Measurements from ENCODE around the gene FNDC11. TPM values are rescaled to one million over a fixed set of nuclear protein-coding genes. Genes with fewer than 3 reads are reported as not detected.

Gene FNDC11, protein sequence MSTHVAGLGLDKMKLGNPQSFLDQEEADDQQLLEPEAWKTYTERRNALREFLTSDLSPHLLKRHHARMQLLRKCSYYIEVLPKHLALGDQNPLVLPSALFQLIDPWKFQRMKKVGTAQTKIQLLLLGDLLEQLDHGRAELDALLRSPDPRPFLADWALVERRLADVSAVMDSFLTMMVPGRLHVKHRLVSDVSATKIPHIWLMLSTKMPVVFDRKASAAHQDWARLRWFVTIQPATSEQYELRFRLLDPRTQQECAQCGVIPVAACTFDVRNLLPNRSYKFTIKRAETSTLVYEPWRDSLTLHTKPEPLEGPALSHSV
- total RNA-seq: 0.63 and 0.94 TPM in 2 replicates

DNA sequence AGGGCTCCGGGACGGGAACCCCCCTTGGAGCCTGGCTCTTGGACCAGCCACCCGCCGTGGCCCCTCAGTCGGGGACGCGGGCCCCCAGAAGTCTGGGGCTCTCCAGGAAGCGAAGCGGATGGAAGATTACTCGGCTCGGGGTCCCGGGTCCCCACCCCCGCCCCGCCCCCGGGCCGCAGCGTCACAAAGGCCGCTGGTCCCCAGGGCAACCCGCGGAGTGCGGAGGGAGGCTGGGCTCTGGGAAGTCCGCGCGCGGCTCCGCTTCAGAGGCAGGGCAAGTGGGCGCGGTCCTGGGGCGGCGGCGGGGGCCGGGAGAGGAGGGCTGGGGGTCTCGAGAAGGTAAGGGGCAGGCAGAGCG lies at the start of gene FNDC11:
TSS of gene FNDC11 (plus strand) at position 227 of the 358 bp plus-strand sequence. CDS start 1,505 bp downstream, outside the sequence.

GRCh38 chr20:63520504-63520933 lies 33.4 kb upstream of the FNDC11 start, which contains the start of gene PPDPF:
TSS of gene PPDPF (plus strand) at chr20:63520765. CDS start at chr20:63521309, 544 bp downstream.

GRCh38 chr20:63536997-63537524 lies 16.9 kb upstream of the FNDC11 start, which contains the start of gene PTK6:
TSS of gene PTK6 (minus strand) at chr20:63537376. CDS start at chr20:63537314, 62 bp downstream.

DNA sequence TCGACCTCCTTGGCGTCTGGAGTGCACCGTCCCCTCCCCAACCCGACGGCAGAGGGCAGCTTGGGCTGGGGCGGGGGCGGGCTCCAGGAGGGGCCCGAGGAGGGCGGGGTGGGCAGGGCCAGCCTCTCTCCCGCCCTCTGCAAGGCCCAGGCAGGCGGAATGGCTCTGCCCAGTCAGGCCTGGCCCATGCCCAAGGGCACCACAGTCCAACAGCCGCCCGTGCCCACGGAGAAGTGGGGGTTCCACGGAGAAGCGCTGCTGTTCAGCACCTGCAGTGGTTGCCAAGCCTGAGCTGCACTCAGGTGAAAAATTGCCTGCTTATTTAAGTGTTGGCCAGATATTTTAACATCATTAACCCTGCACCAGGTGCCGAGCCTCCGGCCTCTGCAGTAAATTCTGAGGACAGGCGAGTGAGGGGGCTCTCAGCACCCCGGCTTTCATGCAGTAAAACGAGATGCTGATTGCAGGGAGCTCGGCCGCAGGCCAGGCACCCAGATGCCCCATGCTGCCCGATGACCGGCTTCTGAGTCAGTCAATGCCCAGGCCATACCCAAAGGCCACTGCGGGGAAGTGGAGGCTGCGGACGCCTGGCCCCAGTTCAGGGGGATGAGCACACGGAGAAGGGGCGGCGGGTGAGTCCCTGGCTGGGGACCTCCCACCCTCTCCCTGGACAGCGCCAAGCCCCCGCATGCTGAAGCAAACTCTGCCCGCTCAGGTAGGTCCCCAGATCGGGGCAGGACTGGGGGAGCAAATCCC lies 6.1 kb upstream of the FNDC11 start, which contains the start of gene SRMS:
TSS of gene SRMS (minus strand) at position 25 of the 756 bp plus-strand sequence. CDS start 286 bp downstream, outside the sequence.

DNA sequence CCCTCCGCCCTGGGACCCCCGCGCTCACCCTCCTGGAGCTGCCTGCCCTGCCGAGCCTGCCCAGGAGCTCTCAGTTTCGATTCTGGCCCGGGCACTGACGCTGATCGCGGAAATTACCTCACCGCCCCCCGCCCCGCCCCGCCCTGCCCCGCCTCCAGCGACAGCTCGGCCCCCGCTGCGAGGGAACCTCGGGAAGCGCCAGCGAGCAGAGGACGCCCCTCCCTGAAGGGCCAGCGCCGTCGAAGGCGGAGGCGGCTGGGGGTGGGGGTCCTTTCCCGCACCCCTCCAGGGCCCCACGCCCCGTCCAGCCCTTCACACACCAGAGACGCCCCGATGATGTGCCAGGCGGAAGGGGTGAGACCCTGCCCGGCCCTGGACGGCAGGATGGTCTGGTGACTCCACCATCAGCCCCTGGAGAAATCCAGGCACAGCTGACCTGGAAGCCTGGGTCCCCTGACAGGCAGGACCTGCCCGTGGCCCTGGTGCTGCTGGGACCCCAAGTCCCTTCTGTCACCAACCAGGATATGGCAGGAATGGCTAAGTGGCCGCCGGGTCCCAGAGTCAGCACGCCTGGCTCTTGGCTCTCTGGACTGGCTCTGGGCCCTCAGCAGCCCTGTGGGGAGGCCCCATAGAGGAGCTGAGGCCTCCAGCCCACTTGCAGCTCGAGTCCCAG lies 20.3 kb downstream of the FNDC11 start, which contains the start of gene HELZ2:
TSS of gene HELZ2 (minus strand) at position 84 of the 673 bp plus-strand sequence. CDS start 1,854 bp downstream, outside the sequence.

Other genes starting within 250 kb of the FNDC11 start
- not detected in 2 replicates for gene CHRNA4, start 192.8 kb upstream of the FNDC11 start, total RNA-seq
- gene KCNQ2, start 81.5 kb upstream of the FNDC11 start, total RNA-seq: not detected in 2 replicates
- 1.0 and 2.0 TPM in 2 replicates for gene EEF1A2, start 55.1 kb upstream of the FNDC11 start, total RNA-seq
- 12.1 and 14.5 TPM in 2 replicates for gene PPDPF, start 33.4 kb upstream of the FNDC11 start, total RNA-seq
- gene PTK6, start 16.8 kb upstream of the FNDC11 start, total RNA-seq: under 0.01 TPM in 2 replicates
- not detected in 2 replicates for gene SRMS, start 6.4 kb upstream of the FNDC11 start, total RNA-seq
- gene HELZ2, start 20.1 kb downstream of the FNDC11 start, total RNA-seq: 31.0 and 44.7 TPM in 2 replicates
- 8.5 and 9.3 TPM in 2 replicates for gene GMEB2, start 72.9 kb downstream of the FNDC11 start, total RNA-seq
- 2.7 and 3.4 TPM in 2 replicates for gene STMN3, start 99.3 kb downstream of the FNDC11 start, total RNA-seq
- 10.0 and 13.1 TPM in 2 replicates for gene RTEL1, start 104.2 kb downstream of the FNDC11 start, total RNA-seq
- gene TNFRSF6B, start 142.5 kb downstream of the FNDC11 start, total RNA-seq: 10.2 and 60.2 TPM in 2 replicates
- gene ARFRP1, start 153.8 kb downstream of the FNDC11 start, total RNA-seq: 39.6 and 54.9 TPM in 2 replicates
- gene ZGPAT, start 153.9 kb downstream of the FNDC11 start, total RNA-seq: 17.9 and 21.7 TPM in 2 replicates
- 2.2 and 4.3 TPM in 2 replicates for gene LIME1, start 182.5 kb downstream of the FNDC11 start, total RNA-seq
- 12.4 and 12.5 TPM in 2 replicates for gene SLC2A4RG, start 185.6 kb downstream of the FNDC11 start, total RNA-seq

Data from endothelial cell of coronary artery (primary cell).